Stimulated activated CD8-positive, alpha-beta memory T cell treated with anti-CD3 and anti-CD28 coated beads, Interleukin-12 subunit alpha, Interleukin-12 subunit beta, amount 100 ng/mL, for 24 hours (primary cell): ENCODE results near the gene HIPK2.
"Not testable (repeated sequence)": the region's sequence is repeated elsewhere in the genome, so short reads cannot be mapped to it uniquely, and the experiment has no call there.

ENCODE experiments used
- DNase-seq: peaks from one replicate; pipeline ENCODE4 v3.0.0-alpha.2; 2020; ENCODE audit errors: extremely low read depth

Gene HIPK2

GRCh38 chr7:139626817-139627216, 151.0 kb downstream of the HIPK2 start:
- DNase-seq: no peak

GRCh38 chr7:139623518-139623917, 154.3 kb downstream of the HIPK2 start:
- DNase-seq: no peak

GRCh38 chr7:139620676-139621344, 157.0 kb downstream of the HIPK2 start:
- no peak for DNase-seq

- no peak for DNase-seq
Observed at GRCh38 chr7:139619367-139619657, 158.5 kb downstream of the HIPK2 start.

GRCh38 chr7:139618482-139619366, 159.1 kb downstream of the HIPK2 start:
- DNase-seq: no peak

DNA sequence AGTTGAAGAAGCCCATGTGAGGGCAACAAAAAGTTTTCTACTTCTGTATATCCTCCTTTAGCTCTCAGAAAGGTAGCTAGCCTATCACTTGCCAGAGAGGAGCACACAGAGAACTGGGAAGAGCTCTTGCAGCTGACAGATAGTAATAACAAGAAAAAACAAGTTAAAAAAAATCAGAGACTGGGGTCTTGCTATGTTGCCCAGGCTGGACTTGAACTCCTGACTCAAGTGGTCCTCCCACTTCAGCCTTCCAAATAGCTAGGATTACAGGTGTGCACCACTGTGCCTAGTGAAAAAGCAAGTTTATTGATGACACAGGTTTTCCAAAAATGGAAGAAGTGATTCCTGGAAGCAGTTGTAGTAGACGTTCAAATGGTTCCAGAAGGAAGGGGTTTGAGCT, 160.7 kb downstream of the HIPK2 start:
- DNase-seq: no peak

- DNase-seq: no peak
Observed at GRCh38 chr7:139614886-139615285, 162.9 kb downstream of the HIPK2 start.

GRCh38 chr7:139613971-139614411, 163.8 kb downstream of the HIPK2 start:
- DNase-seq: no peak

- not testable (repeated sequence) for DNase-seq
Observed at GRCh38 chr7:139611556-139611955, 166.2 kb downstream of the HIPK2 start.

- DNase-seq: no peak
Observed at GRCh38 chr7:139610595-139610994, 167.2 kb downstream of the HIPK2 start.

DNA sequence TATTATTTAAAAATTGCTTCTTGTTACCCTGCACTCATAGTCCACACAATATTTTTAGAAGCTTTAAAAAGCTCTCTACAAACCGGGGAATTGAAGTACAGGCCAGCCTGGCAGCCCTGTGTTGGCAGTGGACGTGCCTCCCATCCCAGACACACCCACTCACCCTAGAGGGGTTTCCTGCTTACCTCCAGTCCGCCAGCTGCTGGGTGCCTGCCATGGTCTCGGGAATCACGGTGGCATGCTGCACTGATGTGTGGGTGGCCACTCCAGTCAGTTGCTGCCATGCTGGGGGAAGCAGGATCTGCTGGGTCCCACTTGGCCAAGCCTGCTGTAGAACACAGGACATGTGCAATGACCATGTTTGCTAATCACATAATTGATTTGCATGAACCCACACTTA, 173.9 kb downstream of the HIPK2 start:
- no peak for DNase-seq

- DNase-seq: no peak
Observed at GRCh38 chr7:139603282-139603681, 174.5 kb downstream of the HIPK2 start.

DNA sequence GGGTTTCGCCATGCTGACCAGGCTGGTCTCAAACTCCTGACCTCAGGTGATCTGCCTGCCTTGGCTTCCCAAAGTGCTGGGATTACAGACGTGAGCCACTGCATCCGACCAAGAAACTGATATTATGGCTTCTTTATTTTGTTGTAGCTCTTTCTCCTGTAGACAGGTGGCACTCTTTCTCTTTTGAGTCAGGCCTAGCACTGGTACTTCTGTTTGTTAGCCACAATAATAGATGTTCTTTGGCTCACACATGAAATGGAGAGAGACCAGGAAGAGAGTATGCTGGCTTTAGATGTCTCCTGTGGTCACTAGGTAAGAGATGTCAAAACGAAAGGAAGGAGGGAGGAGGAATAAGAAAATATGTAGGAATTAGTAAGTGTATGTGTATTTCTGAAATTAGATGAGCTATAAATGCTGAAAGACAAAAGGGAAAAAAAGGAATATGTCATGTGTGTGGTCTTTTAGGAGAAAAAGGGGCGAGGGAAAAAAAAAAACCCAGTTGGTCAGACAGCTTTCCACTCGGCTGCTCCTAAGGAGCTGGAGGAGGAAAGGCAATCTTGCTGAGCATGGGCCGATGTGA, 175.6 kb downstream of the HIPK2 start:
- DNase-seq: no peak

GRCh38 chr7:139601176-139601575, 176.6 kb downstream of the HIPK2 start:
- no peak for DNase-seq

GRCh38 chr7:139600306-139600705, 177.5 kb downstream of the HIPK2 start:
- no peak for DNase-seq

DNA sequence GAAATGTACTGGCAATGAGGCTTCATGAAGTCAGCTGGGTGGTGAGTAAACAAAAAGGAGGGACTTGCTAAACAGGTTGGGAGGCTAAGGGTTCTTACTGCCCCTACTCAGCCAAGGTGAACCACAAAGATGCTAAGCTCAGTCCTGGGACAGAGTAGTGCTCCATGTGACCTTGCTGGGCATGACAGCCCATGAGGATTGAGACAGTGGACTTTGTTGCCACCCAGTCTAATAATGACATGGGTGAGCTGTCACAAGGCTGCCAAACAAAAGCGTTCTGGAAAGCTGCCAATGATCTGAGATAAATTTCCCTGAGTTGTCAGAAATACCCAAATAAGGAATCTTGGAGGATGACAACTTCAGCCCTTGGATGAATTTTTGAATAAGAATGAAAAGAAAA, 179.2 kb downstream of the HIPK2 start:
- no peak for DNase-seq

- DNase-seq: no peak
Observed at GRCh38 chr7:139597028-139597427, 180.8 kb downstream of the HIPK2 start.

DNA sequence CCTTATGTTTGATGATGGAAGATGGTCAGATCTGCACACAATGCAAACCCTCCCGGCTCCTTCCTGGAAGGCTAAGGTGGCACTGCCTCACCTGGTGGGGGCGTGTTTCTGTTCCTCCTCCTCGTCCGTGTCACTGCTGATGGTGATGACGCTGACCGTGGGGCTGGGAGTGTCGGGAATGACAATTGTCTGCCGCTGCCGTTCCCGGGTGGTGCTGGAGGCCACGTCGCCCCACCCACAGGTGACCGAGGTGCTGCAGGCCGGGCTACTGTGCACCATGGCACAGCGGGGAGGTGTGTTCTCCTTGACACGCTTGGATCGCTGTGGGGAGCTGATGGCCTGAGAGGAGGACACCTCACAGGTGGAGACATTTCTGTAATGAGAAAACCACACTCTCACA, 181.2 kb downstream of the HIPK2 start:
- no peak for DNase-seq

DNA sequence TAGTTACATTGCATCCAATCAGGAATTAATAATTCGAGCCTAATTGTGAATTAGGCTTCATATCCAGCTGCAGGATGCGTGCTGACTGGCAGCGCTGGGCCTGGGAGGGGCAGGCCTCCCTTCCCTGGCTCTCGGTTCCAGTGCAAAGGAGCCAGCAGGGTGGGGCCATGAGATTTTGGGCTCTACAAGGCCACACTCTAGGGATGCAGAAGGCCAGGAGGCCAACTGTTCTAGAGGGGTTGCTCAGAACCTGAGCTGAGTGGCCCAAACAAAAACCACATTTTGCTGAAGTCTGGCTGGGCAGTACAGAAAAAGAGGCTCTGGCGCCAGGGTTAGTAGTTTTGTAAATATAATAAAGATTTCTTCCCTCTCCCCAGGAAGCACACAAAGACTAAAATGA, 182.0 kb downstream of the HIPK2 start:
- DNase-seq: no peak

DNA sequence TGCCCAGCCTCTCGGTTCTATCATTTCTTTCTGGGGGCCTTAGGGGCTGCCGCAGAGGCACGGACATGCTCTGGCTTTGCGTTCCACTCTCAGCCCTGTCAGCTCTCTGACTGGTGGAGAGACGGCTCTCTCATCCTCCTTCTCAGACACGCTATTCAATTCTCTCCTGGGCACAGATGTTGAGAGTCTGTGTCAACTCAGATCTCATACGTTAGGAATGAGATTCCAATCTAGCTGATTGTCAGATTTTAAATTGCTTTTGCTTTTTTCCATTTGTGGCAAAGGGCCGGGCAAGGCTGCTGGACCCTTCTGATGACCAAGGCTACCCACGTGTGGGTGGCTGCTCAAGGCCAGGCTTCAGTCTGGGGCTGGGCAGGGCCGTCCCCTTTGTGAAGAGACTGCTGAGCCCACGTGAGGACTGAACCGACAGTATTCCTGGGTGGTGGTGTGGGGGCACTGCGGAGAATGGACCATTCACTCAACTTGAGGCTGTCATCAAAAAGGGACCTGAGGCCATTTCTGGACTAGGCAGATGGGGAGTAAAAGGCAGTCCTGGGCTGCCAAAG, 182.8 kb downstream of the HIPK2 start:
- no peak for DNase-seq

DNA sequence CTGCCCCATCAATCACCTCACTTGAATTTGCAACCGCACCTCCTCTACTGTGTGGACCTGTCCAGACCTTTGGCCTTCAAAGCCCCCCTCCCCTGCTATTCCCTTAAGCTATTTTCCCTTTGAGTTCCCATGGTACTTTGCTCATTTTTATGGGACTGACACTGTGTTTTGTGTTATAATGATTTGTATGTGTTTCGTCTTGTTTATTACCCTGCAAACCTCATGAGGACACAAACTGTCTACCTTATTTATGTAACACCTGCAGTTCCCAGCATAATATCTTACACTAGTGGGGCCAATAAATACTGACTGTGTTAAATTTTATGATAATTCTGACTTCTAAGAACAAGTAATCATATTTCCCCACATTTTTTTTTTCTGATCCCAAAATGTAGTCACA, 183.7 kb downstream of the HIPK2 start:
- DNase-seq: no peak

DNA sequence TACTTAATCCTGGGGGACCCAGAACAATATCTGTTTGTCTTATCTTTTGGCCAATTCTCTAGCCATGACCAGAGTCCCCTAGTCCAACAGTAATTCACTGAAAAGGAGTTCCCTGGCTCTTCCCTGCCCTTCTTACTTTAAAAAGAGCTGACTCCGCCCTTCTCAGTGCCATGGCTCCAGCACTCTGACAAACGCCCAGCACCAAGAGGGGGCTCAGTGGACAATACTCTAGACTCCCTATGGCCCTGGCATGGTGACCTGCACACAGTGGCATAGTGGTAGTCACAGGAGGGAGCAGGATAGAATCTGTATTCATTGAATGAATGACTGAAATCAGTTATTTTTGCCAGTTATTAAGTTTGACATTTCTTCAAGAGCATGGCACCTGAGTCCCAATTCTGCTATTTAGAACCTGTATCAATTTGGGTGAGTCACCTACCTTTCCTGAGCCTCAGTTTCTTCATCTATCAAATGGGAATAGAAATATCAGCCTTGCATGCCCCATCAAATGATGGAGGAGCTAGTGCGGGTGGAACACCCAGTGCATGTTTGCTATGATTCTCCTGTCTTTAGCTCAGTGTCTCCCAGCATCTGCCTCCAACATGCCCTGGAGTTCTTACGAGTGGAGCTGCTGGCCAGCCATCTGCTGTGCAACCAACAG, 184.9 kb downstream of the HIPK2 start:
- no peak for DNase-seq
